D721Med (cell line): Measurements from ENCODE around the gene TUG1.

ENCODE experiments used
- DNase-seq: peaks from one replicate; pipeline ENCODE4 v3.0.0; 2011; ENCODE audit warnings: low spot score; ENCODE audit not compliant: insufficient read length
- FAIRE-seq: peaks from 2 replicates; lab custom pipeline; 2011; peaks lifted over from hg19 to GRCh38; lab: Jason Lieb, UNC
- CTCF ChIP-seq: IDR thresholded peaks from 2 replicates; pipeline ENCODE4 v1.5.1; 2012; ENCODE audit warnings: mild to moderate bottlenecking, control low read depth; ENCODE audit not compliant: insufficient read depth; ENCODE audit errors: missing control alignments

The TUG1 gene

GRCh38 chr22:30964858-30965257 lies 4.2 kb upstream of the TUG1 start:
- DNase-seq = no peak
- no peak for TF ChIP-seq CTCF

GRCh38 chr22:30968015-30968923 lies 796 bp upstream of the TUG1 start, which contains the start of gene MORC2:
Gene MORC2 (minus strand): TSS chr22:30968774. CDS start chr22:30967889, 885 bp downstream.
- FAIRE-seq = no peak
- TF ChIP-seq CTCF = no peak
- DNase-seq = no peak

More at GRCh38 chr22:30964858-30965257, 4.2 kb upstream of the TUG1 start:
- no peak for FAIRE-seq

GRCh38 chr22:30969532-30970355 lies 679 bp downstream of the TUG1 start:
- no peak for DNase-seq
- TF ChIP-seq CTCF = no peak
- FAIRE-seq = no peak

GRCh38 chr22:30970356-30970746 lies 1.3 kb downstream of the TUG1 start:
- no peak for TF ChIP-seq CTCF
- FAIRE-seq (no peak), DNase-seq (no peak)

- DNase-seq (no peak), FAIRE-seq (no peak)
Measured at GRCh38 chr22:30978304-30978962, 9.4 kb downstream of the TUG1 start.

GRCh38 chr22:30979932-30980331 lies 10.9 kb downstream of the TUG1 start:
- FAIRE-seq = no peak
- DNase-seq = no peak
- no peak for TF ChIP-seq CTCF

More at GRCh38 chr22:30978304-30978962, 9.4 kb downstream of the TUG1 start:
- TF ChIP-seq CTCF = no peak
